Muscle layer of colon (tissue), 2 donors: ENCODE results near the gene B3GNT9.

ENCODE experiments used
- H3K27ac ChIP-seq: one replicate; pipeline ENCODE4 v1.7.0; 2013; ENCODE audit warnings: low read depth, mild to moderate bottlenecking, low read length, moderate library complexity
- H3K27me3 ChIP-seq, 2 donors: one replicate each; pipeline ENCODE4 v1.7.0; 2013; ENCODE audit warnings: low read length in 2 of 2, mild to moderate bottlenecking in 2 of 2; ENCODE audit not compliant: insufficient read depth in 2 of 2, control insufficient read depth in 1 of 2
- H3K36me3 ChIP-seq: one replicate; pipeline ENCODE4 v1.7.0; 2013; ENCODE audit warnings: mild to moderate bottlenecking, low read length; ENCODE audit not compliant: insufficient read depth
- H3K4me1 ChIP-seq: one replicate; pipeline ENCODE4 v1.7.0; 2013; ENCODE audit warnings: mild to moderate bottlenecking, low read length; ENCODE audit not compliant: insufficient read depth
- H3K4me3 ChIP-seq, 2 donors: one replicate each; pipeline ENCODE4 v1.7.0; 2013; ENCODE audit warnings: low read length in 2 of 2, low read depth in 1 of 2, mild to moderate bottlenecking in 1 of 2, moderate library complexity in 1 of 2
- H3K9ac ChIP-seq: one replicate; pipeline ENCODE4 v1.7.0; 2013; ENCODE audit warnings: low read length
- H3K9me3 ChIP-seq: one replicate; pipeline ENCODE4 v1.7.0; 2013; ENCODE audit warnings: mild to moderate bottlenecking, low read length
- donor health status: abdominal sarcoma.
- donor health status: Adenocarcinoma of cecum.

B3GNT9 gene

DNA sequence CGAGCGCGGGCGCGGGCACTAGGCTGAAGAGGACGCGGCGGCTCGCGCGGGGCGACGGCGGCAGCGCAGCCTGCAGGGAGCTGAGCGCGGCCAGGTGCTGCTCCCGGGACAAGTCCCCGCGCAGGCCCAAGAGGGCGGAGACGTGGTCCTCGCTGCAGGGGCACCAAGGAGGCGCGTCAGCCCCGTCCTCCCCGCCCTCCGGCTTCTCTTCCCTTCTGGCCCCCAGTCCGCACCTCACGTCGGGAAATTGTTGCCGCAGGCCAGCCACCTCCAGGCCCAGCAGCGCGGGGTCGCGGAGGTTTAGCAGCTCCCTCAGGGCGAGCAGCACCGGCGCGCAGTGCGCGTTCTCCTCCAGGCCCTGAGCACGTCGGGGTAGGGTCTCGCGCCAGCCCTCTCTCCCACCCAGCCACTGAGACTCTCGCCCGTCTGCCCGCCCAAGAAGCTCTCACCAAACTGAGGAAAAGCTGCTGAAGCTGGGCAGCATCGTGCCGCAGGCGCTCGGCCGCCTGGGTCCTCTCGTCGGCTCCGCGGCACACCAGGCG, 33.7 kb upstream of the B3GNT9 start:
- Histone ChIP-seq H3K36me3 (no peaks in the 10 kb centered on the region), H3K4me1 (peaks cover 28% of the 10 kb centered on the region), H3K9ac (no peak overlapping the region), H3K27ac (peak overlapping the region; percentile 73), H3K27me3 (no peaks in the 10 kb centered on the region), H3K4me3 (peak overlapping the region; percentile 54 to 64), H3K9me3 (no peaks in the 10 kb centered on the region)

GRCh38 chr16:67183627-67184452, 33.0 kb upstream of the B3GNT9 start, which contains the start of gene MATCAP1:
TSS of gene MATCAP1 (minus strand) at chr16:67183963. CDS start at chr16:67180610, 3,353 bp downstream.
- Histone ChIP-seq H3K4me1 (peaks cover 28% of the 10 kb centered on the region), H3K27me3 (no peaks in the 10 kb centered on the region), H3K36me3 (no peaks in the 10 kb centered on the region), H3K4me3 (peak within 1 kb of the TSS; percentile 54 to 64), H3K9me3 (no peaks in the 10 kb centered on the region), H3K9ac (no peak within 1 kb of the TSS), H3K27ac (peak within 1 kb of the TSS; percentile 73)

GRCh38 chr16:67183284-67183626, 32.5 kb upstream of the B3GNT9 start:
- H3K4me3 ChIP-seq, result peak overlapping the region; percentile 25 to 64
- no peaks in the 10 kb centered on the region for H3K36me3 ChIP-seq
- H3K9ac ChIP-seq, result no peak overlapping the region
- no peaks in the 10 kb centered on the region for H3K9me3 ChIP-seq
- H3K27ac ChIP-seq, result peak overlapping the region; percentile 59
- H3K27me3 ChIP-seq, result no peaks in the 10 kb centered on the region
- peaks cover 28% of the 10 kb centered on the region for H3K4me1 ChIP-seq

GRCh38 chr16:67182288-67182687, 31.5 kb upstream of the B3GNT9 start:
- Histone ChIP-seq H3K27ac (no peak overlapping the region), H3K9ac (no peak overlapping the region), H3K4me3 (no peak overlapping the region), H3K36me3 (no peaks in the 10 kb centered on the region), H3K4me1 (peaks cover 32% of the 10 kb centered on the region), H3K9me3 (no peaks in the 10 kb centered on the region), H3K27me3 (no peaks in the 10 kb centered on the region)

- Histone ChIP-seq H3K9ac (no peak overlapping the region), H3K4me3 (no peak overlapping the region), H3K9me3 (no peaks in the 10 kb centered on the region), H3K27me3 (no peaks in the 10 kb centered on the region), H3K4me1 (peaks cover 32% of the 10 kb centered on the region), H3K36me3 (peaks cover 2% of the 10 kb centered on the region), H3K27ac (no peak overlapping the region)
Measured at GRCh38 chr16:67181346-67181745, 30.5 kb upstream of the B3GNT9 start.

- H3K9ac ChIP-seq, result no peak overlapping the region
- no peaks in the 10 kb centered on the region for H3K27me3 ChIP-seq
- H3K36me3 ChIP-seq, result peaks cover 6% of the 10 kb centered on the region
- no peaks in the 10 kb centered on the region for H3K9me3 ChIP-seq
- H3K27ac ChIP-seq, result no peak overlapping the region
- H3K4me1 ChIP-seq, result peaks cover 30% of the 10 kb centered on the region
- H3K4me3 ChIP-seq, result no peak overlapping the region
Measured at GRCh38 chr16:67180166-67180565, 29.4 kb upstream of the B3GNT9 start.

GRCh38 chr16:67179421-67180080, 28.8 kb upstream of the B3GNT9 start:
- H3K4me3 ChIP-seq, result no peak overlapping the region
- H3K9me3 ChIP-seq, result no peaks in the 10 kb centered on the region
- H3K36me3 ChIP-seq, result peaks cover 6% of the 10 kb centered on the region
- no peak overlapping the region for H3K27ac ChIP-seq
- peaks cover 30% of the 10 kb centered on the region for H3K4me1 ChIP-seq
- no peak overlapping the region for H3K9ac ChIP-seq
- no peaks in the 10 kb centered on the region for H3K27me3 ChIP-seq

- H3K27ac ChIP-seq, result no peak overlapping the region
- no peaks in the 10 kb centered on the region for H3K27me3 ChIP-seq
- H3K9ac ChIP-seq, result no peak overlapping the region
- peaks cover 34% of the 10 kb centered on the region for H3K4me1 ChIP-seq
- peak overlapping the region; percentile 26 to 28 for H3K4me3 ChIP-seq
- no peaks in the 10 kb centered on the region for H3K9me3 ChIP-seq
- peaks cover 6% of the 10 kb centered on the region for H3K36me3 ChIP-seq
Measured at GRCh38 chr16:67177743-67178699, 27.2 kb upstream of the B3GNT9 start.

DNA sequence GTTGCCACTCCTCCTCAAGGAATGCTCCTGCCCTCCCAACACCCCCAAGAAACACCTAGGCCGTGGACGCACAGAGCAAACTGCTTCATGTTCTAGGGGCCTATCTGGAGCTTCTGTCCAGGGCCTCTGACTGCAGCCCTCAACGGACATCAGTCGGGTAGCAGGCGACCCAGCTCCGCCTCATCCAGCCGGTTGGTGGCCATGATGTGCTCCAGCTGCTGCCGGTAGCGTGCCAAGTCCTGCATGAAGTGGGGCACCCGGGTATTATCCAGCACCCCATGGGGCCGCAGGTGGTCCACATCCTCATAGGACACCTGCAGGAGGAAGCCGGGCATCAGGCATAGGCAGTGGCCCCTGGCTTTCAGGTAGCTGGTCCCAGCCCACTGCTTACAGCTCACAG, 25.9 kb upstream of the B3GNT9 start:
- Histone ChIP-seq H3K4me3 (no peak overlapping the region), H3K36me3 (peaks cover 6% of the 10 kb centered on the region), H3K27ac (no peak overlapping the region), H3K9ac (no peak overlapping the region), H3K9me3 (no peaks in the 10 kb centered on the region), H3K4me1 (peaks cover 27% of the 10 kb centered on the region), H3K27me3 (no peaks in the 10 kb centered on the region)

DNA sequence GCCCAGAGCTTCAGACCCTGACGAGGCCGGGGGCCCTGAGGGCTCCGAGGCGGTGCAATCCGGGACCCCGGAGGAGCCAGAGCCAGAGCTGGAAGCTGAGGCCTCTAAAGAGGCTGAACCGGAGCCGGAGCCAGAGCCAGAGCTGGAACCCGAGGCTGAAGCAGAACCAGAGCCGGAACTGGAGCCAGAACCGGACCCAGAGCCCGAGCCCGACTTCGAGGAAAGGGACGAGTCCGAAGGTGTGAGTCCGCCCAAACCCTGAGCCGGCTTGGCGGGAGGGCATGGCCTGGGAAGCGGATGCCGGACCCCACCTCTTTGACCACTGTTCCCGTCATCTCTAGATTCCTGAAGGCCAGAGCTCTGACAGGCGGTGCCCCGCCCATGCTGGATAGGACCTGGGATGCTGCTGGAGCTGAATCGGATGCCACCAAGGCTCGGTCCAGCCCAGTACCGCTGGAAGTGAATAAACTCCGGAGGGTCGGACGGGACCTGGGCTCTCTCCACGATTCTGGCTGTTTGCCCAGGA, 24.0 kb upstream of the B3GNT9 start:
- H3K27me3 ChIP-seq, result no peaks in the 10 kb centered on the region
- peaks cover 39% of the 10 kb centered on the region for H3K4me1 ChIP-seq
- H3K9me3 ChIP-seq, result no peaks in the 10 kb centered on the region
- peak overlapping the region in 1 of 2 donors; percentile 62 for H3K4me3 ChIP-seq
- peaks cover 6% of the 10 kb centered on the region for H3K36me3 ChIP-seq
- H3K9ac ChIP-seq, result no peak overlapping the region
- peak overlapping the region; percentile 90 for H3K27ac ChIP-seq
